GM12892 (cell line): Measurements from ENCODE around the gene SCYGR8.
"Not testable (repeated sequence)": the region's sequence is repeated elsewhere in the genome, so short reads cannot be mapped to it uniquely, and the experiment has no call there.

Experiments
- DNase-seq: peaks from one replicate; pipeline ENCODE4 v3.0.0; 2011; ENCODE audit not compliant: insufficient read length
- FAIRE-seq: peaks from 2 replicates; lab custom pipeline; 2011; peaks lifted over from hg19 to GRCh38; lab: Jason Lieb, UNC
- POLR2A ChIP-seq: IDR thresholded peaks from 2 replicates; pipeline ENCODE4 v1.6.1; 2011; ENCODE audit warnings: low read depth, low read length, control low read depth
- POLR2AphosphoS5 ChIP-seq: IDR thresholded peaks from 2 replicates; pipeline ENCODE4 v1.6.1; 2011; ENCODE audit warnings: low read depth, low read length, control low read depth
- TAF1 ChIP-seq: IDR thresholded peaks from 2 replicates; pipeline ENCODE4 v1.6.1; 2011; ENCODE audit warnings: low read depth, mild to moderate bottlenecking, control low read depth, low read length, borderline replicate concordance

The SCYGR8 gene

DNA sequence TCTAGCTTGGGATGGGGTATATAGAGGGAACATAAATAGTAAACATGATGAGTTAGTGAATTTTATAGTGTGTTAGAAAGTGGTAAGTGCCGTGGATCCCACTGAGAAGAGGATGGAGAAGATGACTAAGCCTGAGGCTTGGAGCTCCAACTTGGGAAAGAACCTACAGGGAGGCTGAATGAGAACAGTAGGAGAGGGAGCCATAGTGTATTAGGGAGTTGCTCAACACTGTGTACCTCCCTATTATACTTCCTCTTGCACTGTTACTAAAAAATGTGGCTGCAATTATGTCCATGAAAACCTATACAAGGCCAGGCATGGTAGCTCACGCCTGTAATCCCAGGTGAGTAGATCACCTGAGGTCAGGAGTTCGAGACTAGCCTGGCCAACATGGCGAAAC, 25.0 kb upstream of the SCYGR8 start:
- TF ChIP-seq POLR2A: no peak
- TF ChIP-seq POLR2AphosphoS5: no peak
- TF ChIP-seq TAF1: no peak
- no peak for FAIRE-seq
- DNase-seq: no peak

- not testable (repeated sequence) for FAIRE-seq, DNase-seq
Measured at GRCh38 chr2:227722821-227723220, 22.9 kb upstream of the SCYGR8 start.

- no peak for FAIRE-seq
- no peak for DNase-seq
- TF ChIP-seq POLR2AphosphoS5: no peak
- no peak for TF ChIP-seq TAF1
- TF ChIP-seq POLR2A: no peak
Measured at GRCh38 chr2:227724394-227725039, 21.2 kb upstream of the SCYGR8 start, which contains the start of gene SCYGR6. Gene SCYGR6 (minus strand): TSS chr2:227724757. CDS start chr2:227724757, 0 bp downstream.

DNA sequence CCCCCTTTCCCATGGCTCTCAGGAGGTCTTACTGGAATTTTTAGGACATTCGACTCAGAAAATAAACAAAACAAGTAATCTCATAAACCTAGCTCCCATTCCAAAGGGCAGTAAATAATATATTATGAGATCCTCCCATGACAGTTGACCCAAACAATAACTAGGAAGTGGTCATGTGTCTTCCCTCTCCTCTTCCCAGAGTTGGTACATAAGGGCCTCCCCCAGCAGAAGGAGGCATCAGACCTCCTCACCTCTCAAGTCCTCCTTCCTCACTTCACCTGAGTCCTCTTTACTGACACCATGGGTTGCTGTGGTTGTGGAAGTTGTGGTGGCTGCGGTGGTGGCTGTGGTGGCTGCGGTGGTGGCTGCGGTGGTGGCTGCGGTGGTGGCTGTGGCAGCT, 17.7 kb upstream of the SCYGR8 start, which contains the start of gene SCYGR7:
SCYGR7 (plus strand) TSS at position 301 of the 400 bp plus-strand sequence; CDS start at position 301, 0 bp downstream.
- FAIRE-seq: no peak

DNA sequence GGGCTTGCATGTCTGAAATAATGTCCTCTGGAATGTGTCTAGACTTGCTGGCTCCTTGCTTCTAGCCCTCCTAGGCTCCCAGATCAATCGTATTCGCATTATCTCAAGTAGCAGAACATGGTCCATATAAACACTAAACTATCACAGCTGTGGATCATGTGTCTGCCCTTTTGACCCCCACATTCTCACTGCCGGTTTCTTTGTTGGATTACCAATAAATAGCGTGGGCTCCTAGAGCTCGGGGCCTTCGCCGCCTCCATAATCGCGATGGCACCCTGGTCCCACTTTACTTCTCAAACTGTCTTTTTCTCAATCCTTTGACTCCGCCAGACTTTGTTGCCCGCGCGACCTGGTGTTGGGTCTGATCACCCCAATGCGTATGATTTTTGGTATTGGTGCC, 6.3 kb upstream of the SCYGR8 start:
- DNase-seq (no peak), FAIRE-seq (peak; percentile 69)
- TF ChIP-seq TAF1 (no peak), POLR2A (no peak), POLR2AphosphoS5 (no peak)

More for the DNA sequence above, 17.7 kb upstream of the SCYGR8 start, which contains the start of gene SCYGR7:
- no peak for DNase-seq
- no peak for TF ChIP-seq TAF1
- TF ChIP-seq POLR2A: no peak
- TF ChIP-seq POLR2AphosphoS5: no peak

- FAIRE-seq, DNase-seq: not testable (repeated sequence)
Measured at GRCh38 chr2:227740705-227741104, 5.0 kb upstream of the SCYGR8 start.

GRCh38 chr2:227748079-227748478, 2.4 kb downstream of the SCYGR8 start:
- DNase-seq: no peak
- TF ChIP-seq TAF1 (no peak), POLR2AphosphoS5 (no peak), POLR2A (no peak)
- FAIRE-seq: no peak

- FAIRE-seq, DNase-seq: not testable (repeated sequence)
Measured at GRCh38 chr2:227756261-227756660, 10.6 kb downstream of the SCYGR8 start.

GRCh38 chr2:227759411-227760118, 13.9 kb downstream of the SCYGR8 start:
- DNase-seq (no peak), FAIRE-seq (no peak)
- TF ChIP-seq POLR2AphosphoS5 (no peak), TAF1 (no peak), POLR2A (no peak)

- no peak for FAIRE-seq
Measured at GRCh38 chr2:227761740-227762476, 16.2 kb downstream of the SCYGR8 start.

GRCh38 chr2:227765788-227766372, 20.2 kb downstream of the SCYGR8 start:
- DNase-seq (no peak), FAIRE-seq (no peak)
- TF ChIP-seq TAF1: no peak
- no peak for TF ChIP-seq POLR2AphosphoS5
- no peak for TF ChIP-seq POLR2A

More at GRCh38 chr2:227761740-227762476, 16.2 kb downstream of the SCYGR8 start:
- no peak for DNase-seq
- no peak for TF ChIP-seq POLR2A
- no peak for TF ChIP-seq TAF1

- DNase-seq: peak; percentile 62
- FAIRE-seq: peak; percentile 88
- TF ChIP-seq TAF1: no peak
- TF ChIP-seq POLR2AphosphoS5: no peak
- TF ChIP-seq POLR2A: no peak
Measured at GRCh38 chr2:227766373-227766883, 20.7 kb downstream of the SCYGR8 start.
